GM19099 (cell line): ENCODE measurements around the gene KCNAB1.

ENCODE experiments used
- POLR2A ChIP-seq: IDR thresholded peaks from 3 replicates; pipeline ENCODE4 v1.6.1; 2011; ENCODE audit warnings: low read depth; ENCODE audit not compliant: insufficient read length; ENCODE audit errors: extremely low read depth

Gene KCNAB1

DNA sequence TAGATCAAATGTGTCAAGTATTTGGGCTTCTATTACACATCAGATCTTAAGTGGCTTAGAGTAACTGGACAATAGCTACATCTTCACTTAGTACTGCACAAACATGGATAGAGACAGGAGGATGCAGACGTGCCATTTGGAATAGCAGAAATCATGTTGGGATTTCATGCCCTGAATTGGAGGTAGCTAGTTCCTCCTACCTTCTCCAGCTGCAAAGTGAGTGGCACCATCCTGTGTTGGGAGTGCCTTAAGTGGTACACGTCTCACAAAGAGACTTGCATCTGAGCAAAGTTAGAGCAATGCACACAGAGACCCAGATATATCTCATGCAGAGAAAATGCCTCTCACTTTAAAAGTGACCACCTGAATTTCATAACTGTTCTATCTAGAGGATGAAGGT is 298.1 kb downstream of the KCNAB1 start:
- no peak for TF ChIP-seq POLR2A

DNA sequence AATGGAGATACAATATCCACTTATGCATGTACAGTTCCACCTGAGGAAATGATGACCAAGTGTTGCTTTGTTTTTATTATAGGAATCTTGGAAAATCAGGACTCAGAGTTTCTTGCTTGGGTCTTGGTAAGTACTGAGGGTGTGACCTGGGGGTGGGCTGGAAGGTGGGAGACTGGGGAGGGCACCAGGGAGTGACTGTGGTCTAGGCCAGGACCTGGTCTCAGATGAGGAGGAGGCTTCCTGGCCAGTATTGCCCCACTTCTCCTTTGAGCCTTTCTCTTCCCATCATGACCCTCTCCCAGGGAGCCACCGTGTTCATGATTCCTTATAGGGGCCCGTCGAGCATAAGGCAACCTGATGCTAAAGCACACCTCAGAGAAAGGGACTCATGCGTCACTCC is 301.2 kb downstream of the KCNAB1 start:
- TF ChIP-seq POLR2A: no peak

DNA sequence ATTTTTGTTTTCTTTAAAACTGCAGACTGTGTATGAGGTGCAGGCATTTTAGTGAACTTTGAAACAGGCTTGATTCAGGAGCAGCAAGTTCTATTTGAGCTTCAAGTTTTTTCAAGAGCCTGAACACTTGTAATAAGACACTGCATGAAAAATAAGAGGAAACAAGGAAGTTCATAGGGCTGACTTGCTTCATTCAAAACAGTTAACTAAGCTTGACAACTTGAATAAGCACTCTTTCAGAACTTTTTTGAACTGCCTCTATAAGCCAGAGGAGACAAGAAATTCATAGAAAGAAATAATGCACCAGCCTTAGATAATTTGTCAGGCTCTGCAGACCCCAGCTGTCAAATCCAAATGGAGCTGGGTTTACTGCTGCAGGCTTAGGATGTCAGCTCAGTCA is 304.4 kb downstream of the KCNAB1 start:
- TF ChIP-seq POLR2A: no peak

DNA sequence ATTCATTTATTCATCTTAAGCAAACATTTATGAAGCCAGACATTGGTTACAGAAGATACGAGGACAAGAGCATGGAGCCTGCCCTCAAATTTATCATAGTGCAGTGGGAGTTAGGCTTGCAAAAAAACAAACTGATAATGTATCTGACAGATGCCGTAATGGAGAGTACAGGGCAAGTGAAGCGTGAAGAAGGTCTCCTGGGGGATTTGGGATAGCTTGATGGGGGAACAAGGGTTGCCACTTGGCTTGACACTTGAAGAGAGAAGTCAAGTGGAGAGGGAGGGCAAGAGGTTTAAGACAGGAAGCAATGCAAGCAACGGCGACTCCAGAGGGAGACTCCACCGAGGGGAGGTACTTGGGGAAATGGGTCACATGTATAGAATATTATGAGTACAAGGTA is 305.3 kb downstream of the KCNAB1 start:
- no peak for TF ChIP-seq POLR2A

DNA sequence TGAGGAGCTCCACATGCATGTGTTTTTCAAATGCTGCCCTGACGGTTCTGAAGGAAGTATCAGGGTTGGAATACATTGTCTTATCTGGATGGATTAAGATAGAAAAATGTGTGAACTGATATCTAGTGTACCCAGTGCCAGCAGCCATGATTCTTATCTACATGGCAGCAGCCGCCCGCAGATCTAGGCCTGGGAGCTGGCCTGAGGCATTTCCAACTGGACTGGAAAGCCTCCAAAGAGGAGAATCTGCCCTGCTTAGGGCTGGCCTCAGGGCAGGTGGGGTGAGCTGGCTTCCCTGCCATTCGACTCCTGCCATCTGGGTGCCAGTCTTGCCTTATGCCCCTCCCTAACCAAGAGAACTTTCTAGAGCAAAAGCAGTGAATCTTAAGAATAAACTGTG is 308.7 kb downstream of the KCNAB1 start:
- TF ChIP-seq POLR2A: no peak

DNA sequence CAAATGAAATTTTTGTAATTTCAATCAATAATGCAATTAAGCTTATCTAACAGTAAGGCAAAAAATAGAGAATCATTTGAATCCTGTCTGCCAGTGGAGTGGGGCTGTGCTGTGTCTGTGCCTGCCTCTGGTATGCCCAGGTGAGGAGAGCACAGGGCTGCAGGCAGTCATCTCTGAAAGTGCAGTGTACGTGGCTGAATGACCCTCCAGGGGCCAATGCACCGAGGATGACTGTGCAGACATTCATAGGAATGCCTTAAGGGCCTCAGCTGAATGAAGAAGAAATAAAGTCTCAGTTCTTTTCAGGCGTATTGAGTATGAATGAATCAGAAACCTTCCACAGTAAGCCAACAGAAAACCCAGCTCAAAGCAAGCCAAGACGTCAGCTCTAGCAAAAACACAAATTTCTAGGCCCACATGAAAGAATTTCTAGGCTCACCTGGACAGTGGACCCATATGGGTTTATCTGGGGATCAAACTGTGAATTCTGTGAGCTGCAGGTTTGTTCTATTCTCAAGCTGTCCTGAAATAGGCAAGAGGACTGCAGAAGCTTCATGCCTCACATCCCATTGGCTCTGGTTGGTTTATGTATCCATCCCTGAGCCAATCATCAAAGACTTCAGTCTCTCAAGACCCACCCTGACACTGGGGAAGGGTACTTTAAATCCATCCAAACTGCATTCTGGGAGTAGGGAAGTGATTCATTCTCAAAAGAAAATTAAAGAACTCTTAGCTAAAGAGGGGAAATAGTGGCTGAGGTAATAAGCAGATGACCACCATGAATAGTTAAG is 311.2 kb downstream of the KCNAB1 start:
- no peak for TF ChIP-seq POLR2A

DNA sequence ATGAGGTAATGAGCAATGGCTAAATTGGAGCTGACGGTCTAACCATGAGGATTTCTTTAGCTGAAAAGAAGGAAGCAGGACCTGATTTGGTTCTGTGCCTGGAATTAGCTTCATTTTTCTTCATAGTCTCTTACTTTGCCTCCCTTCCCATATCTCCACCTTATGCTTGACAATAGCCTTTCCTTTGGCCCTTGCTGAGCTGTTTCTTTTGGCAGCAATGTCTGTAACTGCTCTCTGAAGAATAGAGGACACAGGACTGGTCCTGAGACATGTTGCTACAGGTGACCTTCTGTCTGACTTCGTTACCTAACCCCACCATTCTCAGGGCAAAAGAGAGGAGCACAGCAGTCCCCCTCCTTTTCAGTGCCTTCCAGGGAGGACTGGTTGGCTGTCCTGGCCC is 312.2 kb downstream of the KCNAB1 start:
- TF ChIP-seq POLR2A: no peak

DNA sequence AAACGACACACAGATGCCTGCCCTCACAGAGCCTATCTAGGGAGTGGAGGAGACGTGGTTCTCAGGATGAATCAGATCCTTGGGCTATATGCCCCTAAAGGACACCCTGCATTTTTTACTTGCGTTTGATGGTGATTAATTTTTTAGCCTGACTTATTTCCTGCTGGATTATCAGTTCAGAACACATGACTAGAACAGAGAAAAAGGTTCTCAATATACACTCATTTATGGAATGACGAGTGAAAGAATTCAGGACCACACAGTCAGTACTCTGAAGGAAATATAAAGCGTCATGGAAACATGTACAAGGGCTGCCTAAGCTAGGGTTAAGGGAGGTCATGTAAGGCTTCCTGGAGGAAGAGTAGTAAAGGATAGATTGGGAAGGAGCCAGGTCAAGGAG is 312.8 kb downstream of the KCNAB1 start:
- no peak for TF ChIP-seq POLR2A

DNA sequence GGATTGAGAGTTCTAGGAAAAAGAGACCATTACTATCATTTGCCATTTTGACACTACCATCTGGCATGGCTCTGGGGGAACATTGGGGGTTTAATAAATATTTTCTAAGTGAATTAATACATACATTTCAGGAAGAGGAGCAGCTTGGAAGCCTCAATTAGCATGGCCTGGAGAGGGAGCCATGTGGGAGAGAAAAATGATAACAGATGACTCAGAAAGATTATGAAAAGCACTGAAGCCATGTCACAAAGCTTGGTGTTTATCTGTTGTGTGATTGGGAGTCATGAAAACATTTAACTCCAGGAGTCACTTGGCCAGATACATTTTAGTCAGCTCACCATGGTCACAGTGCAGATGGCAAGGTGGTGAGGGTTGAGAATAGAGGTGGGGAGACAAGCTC is 313.5 kb downstream of the KCNAB1 start:
- no peak for TF ChIP-seq POLR2A

DNA sequence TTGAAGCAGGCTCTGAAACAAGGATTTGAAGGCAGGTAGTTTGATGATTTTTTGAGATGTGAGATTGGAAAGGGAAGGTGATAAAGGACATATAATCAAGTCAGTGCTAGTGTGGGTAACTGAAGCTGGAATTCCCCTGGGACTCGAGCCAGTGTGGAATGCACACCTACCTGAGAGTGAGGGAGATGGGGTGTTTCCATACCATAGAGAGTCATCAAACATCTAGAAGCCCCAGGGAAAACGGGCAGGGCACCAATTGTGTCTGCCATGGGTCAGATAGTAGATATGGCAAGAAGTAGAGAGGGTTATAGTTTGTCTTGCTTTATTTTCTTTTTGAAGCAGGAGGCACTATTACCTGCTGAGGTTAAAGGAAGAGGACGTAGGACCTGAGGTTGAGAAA is 314.5 kb downstream of the KCNAB1 start:
- TF ChIP-seq POLR2A: no peak

DNA sequence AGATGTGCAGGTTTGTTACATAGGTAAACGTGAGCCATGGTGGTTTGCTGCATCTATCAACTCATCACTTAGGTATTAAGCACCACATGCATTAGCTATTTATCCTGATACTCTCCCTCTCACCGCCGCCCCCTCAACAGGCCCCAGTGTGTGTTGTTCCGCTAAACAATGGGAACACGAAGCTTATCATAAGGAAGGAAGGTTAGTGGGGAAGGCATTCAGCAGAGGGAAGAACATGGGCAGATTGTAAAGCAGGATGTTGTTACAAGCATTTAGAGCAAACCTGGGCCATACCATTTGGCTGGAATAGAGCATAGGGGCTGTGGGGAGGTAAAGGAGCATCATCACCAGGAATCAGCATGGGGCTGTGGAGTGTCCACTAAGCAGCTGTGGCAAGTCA is 322.7 kb downstream of the KCNAB1 start:
- no peak for TF ChIP-seq POLR2A

DNA sequence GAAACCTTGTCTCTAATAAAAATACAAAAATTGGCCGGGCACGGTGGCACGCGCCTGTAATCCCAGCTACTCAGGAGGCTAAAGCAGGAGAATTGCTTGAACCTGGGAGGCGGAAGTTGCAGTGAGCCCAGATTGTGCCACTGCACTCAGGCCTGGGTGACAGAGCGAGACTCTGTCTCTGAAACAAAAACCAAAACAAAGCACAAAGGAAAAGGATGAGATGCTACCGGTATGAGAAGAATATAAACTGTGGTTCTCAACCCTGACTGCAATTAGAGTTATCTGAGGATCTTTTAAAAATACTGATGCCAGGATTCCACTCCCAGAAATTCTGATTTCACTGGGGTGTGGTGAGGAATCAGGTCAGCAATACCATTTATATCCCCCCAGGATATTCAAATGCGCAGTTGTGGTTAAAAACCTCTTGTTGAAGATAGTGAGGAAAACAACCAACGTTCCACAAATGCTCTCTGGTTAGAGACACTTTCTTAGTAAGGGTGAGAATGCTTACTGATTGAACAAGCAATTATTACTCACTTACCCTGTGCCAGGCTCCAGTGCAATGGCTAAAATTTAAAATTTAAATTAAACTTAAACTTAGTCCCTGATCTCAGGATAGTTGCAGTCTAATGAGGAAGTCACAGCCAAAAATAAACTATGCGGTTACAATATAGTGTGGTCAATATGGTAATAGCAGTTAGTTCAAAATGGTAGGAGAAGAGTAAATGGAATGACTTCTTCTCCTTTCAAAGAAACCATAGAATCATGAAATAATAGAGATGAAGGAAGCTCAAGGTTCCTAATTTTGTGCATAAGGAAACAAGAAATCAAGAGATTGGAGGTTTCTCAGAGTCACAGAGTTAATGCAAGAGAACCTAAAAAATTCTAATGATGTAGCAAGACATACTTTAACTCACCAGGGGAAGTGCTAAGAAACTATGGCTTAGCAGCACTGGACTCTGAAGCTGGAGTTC is 325.0 kb downstream of the KCNAB1 start:
- TF ChIP-seq POLR2A: no peak

DNA sequence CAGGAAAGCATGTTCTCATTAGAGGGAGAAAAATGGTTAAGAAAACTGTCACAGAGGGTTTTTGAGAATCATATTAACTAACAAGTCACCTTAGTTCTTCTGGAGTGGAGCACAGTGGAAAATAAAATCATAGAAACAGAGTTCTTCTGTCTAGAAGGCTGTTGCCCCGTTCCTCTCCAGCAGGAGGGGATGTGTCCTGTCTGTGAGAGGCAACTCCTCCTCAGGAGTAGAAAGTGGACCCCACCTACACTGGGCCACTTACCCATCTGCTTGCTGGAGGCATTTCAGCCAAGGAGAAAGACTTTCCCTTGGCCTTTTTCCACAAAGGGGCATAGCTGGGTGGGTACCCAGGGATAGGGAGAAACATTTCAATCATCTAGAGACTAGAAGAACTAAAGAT is 327.9 kb downstream of the KCNAB1 start:
- TF ChIP-seq POLR2A: no peak

DNA sequence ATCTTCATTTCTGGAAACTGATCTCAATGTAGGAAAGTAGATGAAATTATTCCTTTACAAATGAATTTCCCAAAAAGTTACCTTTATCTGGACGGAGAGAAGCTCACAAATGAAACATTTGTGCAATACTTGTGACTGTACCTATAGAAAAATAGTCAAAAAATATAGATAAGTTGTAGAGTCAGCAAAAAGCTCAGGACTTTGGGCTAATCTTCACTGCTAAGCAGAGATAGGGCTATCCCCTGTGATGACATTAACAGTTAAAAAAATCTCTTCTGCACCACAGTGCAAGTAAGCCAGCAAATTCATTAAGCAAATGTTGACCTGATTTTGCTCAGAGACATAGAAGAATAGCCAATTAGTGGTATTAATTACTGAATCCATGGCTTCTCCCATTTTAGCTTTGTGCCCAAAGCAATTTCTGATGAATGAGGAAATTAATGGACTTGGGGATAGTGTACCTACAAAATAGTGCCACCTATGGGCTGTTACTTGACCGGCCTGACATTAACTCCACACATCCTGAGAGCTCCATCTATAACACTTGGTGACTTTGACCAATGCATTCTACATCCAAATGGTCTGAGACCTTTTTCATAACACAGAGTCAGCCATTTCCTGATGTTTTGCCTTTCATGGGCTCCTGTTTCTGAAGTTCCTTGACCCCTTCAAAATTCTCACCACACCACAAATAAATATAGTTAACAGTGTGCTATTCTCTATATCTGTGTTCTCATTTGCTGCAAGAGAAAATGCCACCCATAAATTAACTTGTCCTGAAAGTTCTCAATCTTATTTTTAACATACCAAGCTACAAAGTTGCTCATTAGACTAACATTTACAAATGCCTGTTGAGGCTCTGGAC is 329.6 kb downstream of the KCNAB1 start:
- no peak for TF ChIP-seq POLR2A

DNA sequence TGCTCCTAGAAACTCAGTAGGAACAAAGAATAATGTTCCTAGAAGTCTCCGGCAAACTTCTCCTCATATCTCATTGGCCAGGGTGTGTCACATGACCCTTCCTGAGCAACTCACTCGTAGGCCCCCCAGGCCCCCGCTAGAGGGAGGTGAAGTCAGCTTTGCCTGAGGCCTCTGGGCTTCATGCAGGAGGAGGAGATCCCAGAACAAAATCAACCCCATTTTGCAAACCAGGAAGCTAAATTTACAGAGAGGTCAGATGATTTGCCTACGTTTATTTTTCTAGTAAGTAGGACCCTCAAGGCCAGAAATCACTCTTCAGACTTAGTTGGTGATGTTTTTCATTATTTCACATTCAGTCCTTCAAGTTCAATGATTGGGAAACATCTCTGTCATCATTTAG is 335.5 kb downstream of the KCNAB1 start:
- no peak for TF ChIP-seq POLR2A

DNA sequence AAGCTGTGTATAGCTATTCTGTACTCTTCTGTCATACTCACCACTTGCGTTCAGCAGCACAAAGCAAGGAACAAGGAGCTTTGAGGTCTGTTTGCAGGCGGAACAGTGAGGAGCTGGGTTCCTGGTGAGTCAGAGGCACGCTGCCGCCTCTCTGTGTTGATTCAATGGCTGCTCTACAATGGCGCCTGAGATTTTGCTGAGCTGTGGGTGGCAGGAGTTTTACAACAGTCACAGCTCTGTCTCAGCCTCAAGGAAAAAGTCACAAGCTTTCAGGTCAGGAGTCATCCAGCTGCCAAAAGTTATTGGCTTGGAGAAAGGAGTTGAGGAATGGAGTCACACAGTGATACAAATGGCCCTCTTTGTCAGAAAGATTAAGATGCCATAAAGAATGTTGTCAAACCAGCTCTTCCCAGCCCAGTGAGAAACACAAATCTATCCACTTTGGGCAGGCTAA is 336.4 kb downstream of the KCNAB1 start:
- no peak for TF ChIP-seq POLR2A

DNA sequence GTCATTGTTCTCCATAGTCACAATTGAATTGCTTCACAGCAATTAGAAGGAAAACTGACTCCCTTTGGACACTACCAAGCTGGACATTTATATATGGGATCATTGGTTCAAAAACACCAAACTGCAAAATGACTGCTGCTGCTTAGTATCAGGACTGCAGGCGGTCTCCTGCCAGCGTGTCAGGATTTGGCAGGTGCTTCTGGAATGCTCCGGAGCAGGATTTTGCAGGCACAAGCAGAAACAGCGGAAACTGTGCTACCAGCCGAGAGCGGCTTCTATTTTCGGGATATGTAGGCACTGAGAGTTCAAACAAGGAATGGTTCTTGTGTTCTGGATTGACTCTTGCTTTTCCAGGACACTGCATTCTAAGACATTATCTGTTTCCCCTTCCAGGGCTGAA is 339.1 kb downstream of the KCNAB1 start:
- TF ChIP-seq POLR2A: no peak
